ENCODE data around the gene PRMT3.
"Not testable (repeated sequence)": the region's sequence is repeated elsewhere in the genome, so short reads cannot be mapped to it uniquely, and the experiment has no call there.

The PRMT3 gene

DNA sequence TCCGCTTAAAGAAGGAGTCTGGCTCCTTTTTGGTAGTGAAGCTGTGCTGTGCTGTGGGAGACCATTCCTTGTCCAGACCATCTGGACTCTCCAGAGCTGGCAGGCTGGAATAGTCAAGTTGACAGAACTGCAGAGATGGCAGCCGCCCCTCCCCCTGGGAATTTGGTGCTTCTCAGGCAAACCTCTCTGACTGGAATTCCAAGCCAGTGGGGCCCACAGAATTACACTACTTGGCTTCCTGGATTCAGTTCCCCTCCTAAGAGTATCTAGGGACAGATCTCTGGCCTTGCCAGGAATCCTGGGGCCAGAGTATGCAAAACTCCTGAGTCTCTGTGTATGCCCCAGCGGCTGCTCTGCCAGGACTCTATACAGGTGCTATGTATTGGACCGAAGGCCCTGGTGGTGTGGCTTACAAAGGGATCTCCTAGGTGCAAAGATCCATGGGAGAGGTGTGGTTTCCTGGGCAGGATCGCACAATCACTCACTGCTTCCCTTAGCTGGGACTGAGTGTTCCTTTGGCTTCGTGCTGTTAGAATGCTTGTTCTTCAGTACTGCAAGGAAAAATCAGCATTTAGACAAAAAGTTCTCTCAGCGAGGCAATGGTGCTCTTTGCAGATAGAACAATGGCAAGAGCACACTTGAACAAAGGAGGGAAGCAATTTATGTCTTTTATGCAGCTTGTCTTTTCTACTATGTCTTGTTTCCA lies 86.8 kb downstream of the PRMT3 start:
- H3K36me3 ChIP-seq (ENCODE audit: control insufficient read depth, insufficient read depth, low read length) = no peaks in the 10 kb centered on the region
- no peak overlapping the region for H3K4me3 ChIP-seq (ENCODE audit: low read length)
- H3K27ac ChIP-seq (ENCODE audit: low read depth, low read length) = no peak overlapping the region

DNA sequence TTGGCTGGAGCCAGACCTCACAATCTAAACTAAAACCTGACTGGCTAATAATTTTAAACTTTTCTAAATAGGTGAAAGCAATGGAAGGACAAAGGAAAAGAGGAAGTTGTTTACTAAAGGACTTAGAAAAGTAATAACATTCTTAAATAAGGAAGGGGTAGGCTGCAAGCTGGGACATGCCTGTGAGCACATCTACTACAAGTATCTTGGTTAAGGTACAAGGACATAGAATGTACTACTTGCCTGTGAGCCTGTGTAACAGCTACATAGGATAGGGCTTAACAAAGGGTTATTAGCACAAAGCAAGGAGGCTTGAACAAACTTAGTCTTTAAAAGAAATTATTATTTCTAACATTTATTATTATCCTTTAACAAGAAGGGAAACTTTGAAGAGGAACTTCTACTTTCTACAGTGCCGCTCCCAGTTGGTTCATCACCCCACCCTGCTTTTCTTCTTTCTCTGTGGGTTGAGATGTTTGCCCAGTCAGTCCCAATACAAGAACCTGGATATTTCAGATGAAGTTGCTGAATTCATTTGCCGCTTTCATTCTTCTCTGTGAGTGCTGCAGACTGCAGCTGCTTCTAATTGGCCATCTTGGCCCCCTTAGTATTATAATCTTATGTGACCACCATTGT lies 87.5 kb downstream of the PRMT3 start:
- H3K36me3 ChIP-seq (ENCODE audit: control insufficient read depth, insufficient read depth, low read length) = no peaks in the 10 kb centered on the region
- H3K4me3 ChIP-seq (ENCODE audit: low read length) = no peak overlapping the region
- no peak overlapping the region for H3K9ac ChIP-seq (ENCODE audit: low read length)
- H3K27me3 ChIP-seq (ENCODE audit: control insufficient read depth, insufficient read depth, low read length) = no peaks in the 10 kb centered on the region
- H3K27ac ChIP-seq (ENCODE audit: low read depth, low read length) = no peak overlapping the region
- H3K4me1 ChIP-seq (ENCODE audit: control insufficient read depth, insufficient read depth, low read length) = no peaks in the 10 kb centered on the region

More for the DNA sequence above, 86.8 kb downstream of the PRMT3 start:
- Histone ChIP-seq H3K4me1 (ENCODE audit: control insufficient read depth, insufficient read depth, low read length) (no peaks in the 10 kb centered on the region), H3K9ac (ENCODE audit: low read length) (no peak overlapping the region), H3K27me3 (ENCODE audit: control insufficient read depth, insufficient read depth, low read length) (no peaks in the 10 kb centered on the region)

DNA sequence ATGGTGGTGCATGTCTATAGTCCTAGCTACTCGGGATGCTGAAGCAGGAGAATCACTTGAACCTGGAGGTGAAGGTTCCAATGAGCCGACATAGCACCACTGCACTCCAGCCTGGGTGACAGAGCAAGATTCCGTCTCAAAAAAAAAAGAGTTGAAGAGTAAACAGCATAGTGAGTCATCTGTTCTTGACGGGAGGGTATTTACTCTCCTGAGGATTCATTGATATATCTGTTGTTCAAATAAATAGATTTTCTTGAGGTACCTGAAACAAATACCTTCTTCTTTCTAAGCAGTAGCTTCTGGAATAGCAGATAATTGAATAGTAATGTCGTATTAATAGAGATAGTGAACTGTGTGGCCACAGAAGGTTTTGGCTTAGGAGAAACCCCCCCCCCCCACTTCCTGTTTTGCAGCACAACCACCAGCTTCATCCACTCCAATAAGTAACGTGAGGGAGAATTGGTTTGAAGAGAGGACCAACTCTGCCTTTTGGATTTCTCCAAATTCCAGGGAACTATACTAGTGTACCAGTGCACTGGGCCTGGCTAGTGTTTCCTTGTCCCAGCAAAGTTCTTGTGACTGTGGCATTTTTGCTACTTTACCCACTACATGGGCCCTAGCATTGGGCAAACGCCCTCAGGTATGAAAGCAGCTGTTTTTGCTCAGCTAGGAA lies 90.0 kb downstream of the PRMT3 start:
- Histone ChIP-seq H3K4me1 (ENCODE audit: control insufficient read depth, insufficient read depth, low read length) (no peaks in the 10 kb centered on the region), H3K27ac (ENCODE audit: low read depth, low read length) (no peak overlapping the region), H3K4me3 (ENCODE audit: low read length) (no peak overlapping the region), H3K27me3 (ENCODE audit: control insufficient read depth, insufficient read depth, low read length) (no peaks in the 10 kb centered on the region), H3K9ac (ENCODE audit: low read length) (no peak overlapping the region), H3K36me3 (ENCODE audit: control insufficient read depth, insufficient read depth, low read length) (no peaks in the 10 kb centered on the region)

DNA sequence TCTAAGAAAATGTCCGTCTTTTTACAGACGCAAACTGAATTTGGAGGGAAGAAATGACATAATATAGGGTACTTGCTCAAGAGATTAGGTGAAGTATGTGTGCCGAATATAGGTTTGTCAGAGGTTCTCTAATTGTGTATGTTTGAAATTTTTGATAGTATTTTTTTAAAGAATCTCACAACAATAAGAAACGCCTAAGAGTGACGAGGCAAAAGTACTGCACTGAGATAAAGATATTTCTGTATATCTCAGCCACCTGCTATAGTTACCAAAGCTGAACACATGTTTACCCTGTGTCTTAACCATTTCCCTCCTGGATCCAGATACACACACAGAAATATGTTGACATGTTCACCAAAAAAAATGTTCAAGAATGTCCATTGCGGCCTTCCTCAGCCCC lies 92.0 kb downstream of the PRMT3 start:
- Histone ChIP-seq H3K36me3 (ENCODE audit: control insufficient read depth, insufficient read depth, low read length) (no peaks in the 10 kb centered on the region), H3K27ac (ENCODE audit: low read depth, low read length) (no peak overlapping the region), H3K4me3 (ENCODE audit: low read length) (no peak overlapping the region), H3K4me1 (ENCODE audit: control insufficient read depth, insufficient read depth, low read length) (no peaks in the 10 kb centered on the region), H3K27me3 (ENCODE audit: control insufficient read depth, insufficient read depth, low read length) (no peaks in the 10 kb centered on the region), H3K9ac (ENCODE audit: low read length) (no peak overlapping the region)

DNA sequence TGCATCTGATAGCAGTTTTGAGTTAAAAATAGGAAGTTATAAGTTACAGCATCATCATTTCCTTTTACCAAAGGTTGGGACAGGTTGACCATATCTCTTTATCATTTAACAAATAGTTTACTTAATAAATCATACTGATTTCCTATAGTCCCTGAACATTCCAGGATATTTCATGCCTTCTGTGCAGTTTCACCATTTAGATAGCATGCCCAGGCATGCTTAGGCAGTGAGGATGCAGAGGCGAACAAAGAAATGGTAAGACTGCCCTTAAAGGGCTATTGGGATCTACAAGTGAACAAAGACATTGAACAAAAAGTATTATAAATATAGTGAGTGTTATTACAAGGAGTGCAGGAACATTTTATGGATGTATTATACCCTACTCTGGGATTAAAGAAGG lies 96.4 kb downstream of the PRMT3 start:
- no peaks in the 10 kb centered on the region for H3K4me1 ChIP-seq (ENCODE audit: control insufficient read depth, insufficient read depth, low read length)

DNA sequence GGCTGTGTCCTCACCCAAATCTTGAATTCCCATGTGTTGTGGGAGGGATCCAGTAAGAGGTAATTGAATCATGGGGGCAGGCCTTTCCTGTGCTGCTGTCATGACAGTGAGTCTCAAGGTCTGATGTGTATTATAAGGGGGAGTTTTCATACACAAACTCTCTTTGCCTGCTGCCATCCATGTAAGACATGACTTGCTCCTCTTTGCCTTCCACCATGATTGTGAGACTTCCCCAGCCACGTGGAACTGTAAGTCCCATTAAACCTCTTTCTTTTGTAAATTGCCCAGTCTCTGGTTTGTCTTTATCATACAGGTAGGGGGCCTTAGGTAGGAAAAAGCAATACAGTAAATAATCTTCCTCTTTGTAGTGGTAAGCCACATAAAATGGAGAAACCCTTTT lies 96.9 kb downstream of the PRMT3 start:
- H3K27ac ChIP-seq (ENCODE audit: low read depth, low read length); H3K27me3 ChIP-seq (ENCODE audit: control insufficient read depth, insufficient read depth, low read length); H3K9ac ChIP-seq (ENCODE audit: low read length); H3K4me1 ChIP-seq (ENCODE audit: control insufficient read depth, insufficient read depth, low read length); H3K4me3 ChIP-seq (ENCODE audit: low read length); H3K36me3 ChIP-seq (ENCODE audit: control insufficient read depth, insufficient read depth, low read length): not testable (repeated sequence)

More for the DNA sequence above, 96.4 kb downstream of the PRMT3 start:
- no peaks in the 10 kb centered on the region for H3K27me3 ChIP-seq (ENCODE audit: control insufficient read depth, insufficient read depth, low read length)
- H3K4me3 ChIP-seq (ENCODE audit: low read length) = no peak overlapping the region
- H3K36me3 ChIP-seq (ENCODE audit: control insufficient read depth, insufficient read depth, low read length) = no peaks in the 10 kb centered on the region
- no peak overlapping the region for H3K27ac ChIP-seq (ENCODE audit: low read depth, low read length)
- no peak overlapping the region for H3K9ac ChIP-seq (ENCODE audit: low read length)

DNA sequence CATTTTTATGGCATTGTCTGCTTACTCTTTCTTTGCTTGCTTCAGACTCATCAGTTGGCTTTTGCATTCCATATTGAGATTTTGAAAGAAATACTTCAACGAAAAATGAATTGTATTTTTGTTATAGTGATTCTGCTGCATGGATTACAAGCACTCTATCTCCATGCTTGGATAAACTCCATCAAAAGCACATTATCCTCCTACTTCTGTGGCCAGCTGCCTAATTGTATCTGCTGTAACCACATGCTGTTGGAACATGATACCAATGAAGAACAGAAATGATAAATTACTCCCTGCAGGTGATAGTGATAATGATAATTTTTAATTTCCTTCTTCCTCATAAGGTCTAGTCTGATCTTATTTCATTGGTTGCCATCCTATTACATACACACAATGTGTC lies 100.8 kb downstream of the PRMT3 start:
- Histone ChIP-seq H3K27me3 (ENCODE audit: control insufficient read depth, insufficient read depth, low read length) (no peaks in the 10 kb centered on the region), H3K4me3 (ENCODE audit: low read length) (no peak overlapping the region), H3K4me1 (ENCODE audit: control insufficient read depth, insufficient read depth, low read length) (no peaks in the 10 kb centered on the region), H3K9ac (ENCODE audit: low read length) (no peak overlapping the region), H3K27ac (ENCODE audit: low read depth, low read length) (no peak overlapping the region), H3K36me3 (ENCODE audit: control insufficient read depth, insufficient read depth, low read length) (no peaks in the 10 kb centered on the region)

DNA sequence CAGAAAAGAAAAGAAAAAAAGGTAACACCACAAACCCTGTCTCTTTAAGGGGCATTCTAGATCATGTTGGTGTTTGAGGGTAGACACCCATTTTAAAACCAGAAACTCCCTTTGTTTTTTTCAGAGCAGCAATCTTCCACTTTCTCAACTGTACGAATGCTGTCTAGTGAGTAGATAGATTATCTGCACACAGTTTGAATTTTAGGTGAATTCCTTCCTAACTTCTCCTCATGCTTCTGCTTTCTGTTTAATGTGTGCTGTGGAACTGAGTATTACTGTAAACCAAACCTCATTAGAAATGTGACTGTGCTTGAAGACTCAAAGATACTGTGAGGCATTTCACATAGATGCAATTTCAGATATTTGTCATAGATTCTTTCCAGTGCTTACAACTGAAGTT lies 102.4 kb downstream of the PRMT3 start:
- Histone ChIP-seq H3K4me1 (ENCODE audit: control insufficient read depth, insufficient read depth, low read length) (no peaks in the 10 kb centered on the region), H3K9ac (ENCODE audit: low read length) (no peak overlapping the region), H3K4me3 (ENCODE audit: low read length) (no peak overlapping the region), H3K27ac (ENCODE audit: low read depth, low read length) (no peak overlapping the region), H3K27me3 (ENCODE audit: control insufficient read depth, insufficient read depth, low read length) (no peaks in the 10 kb centered on the region), H3K36me3 (ENCODE audit: control insufficient read depth, insufficient read depth, low read length) (no peaks in the 10 kb centered on the region)

DNA sequence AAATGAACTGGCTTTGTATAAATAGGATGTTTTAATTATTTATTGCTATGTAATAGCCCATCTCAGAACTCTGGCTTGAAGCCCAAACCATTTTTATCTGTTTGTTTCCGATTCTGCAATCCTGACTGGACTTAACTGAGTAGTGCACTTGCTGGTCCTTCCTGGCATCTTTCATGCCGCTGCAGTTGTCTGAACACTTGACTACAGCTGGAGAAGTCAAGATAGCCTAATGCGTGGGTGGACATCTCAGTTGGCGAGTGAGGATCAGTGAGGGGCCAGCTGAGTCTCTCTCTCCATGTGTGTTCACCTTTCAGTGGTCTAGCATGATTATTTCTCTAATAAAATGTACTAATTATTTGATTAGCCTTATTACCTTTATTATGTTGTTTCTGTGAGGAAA lies 105.8 kb downstream of the PRMT3 start:
- no peaks in the 10 kb centered on the region for H3K27me3 ChIP-seq (ENCODE audit: control insufficient read depth, insufficient read depth, low read length)
- no peak overlapping the region for H3K27ac ChIP-seq (ENCODE audit: low read depth, low read length)
- no peak overlapping the region for H3K4me3 ChIP-seq (ENCODE audit: low read length)

DNA sequence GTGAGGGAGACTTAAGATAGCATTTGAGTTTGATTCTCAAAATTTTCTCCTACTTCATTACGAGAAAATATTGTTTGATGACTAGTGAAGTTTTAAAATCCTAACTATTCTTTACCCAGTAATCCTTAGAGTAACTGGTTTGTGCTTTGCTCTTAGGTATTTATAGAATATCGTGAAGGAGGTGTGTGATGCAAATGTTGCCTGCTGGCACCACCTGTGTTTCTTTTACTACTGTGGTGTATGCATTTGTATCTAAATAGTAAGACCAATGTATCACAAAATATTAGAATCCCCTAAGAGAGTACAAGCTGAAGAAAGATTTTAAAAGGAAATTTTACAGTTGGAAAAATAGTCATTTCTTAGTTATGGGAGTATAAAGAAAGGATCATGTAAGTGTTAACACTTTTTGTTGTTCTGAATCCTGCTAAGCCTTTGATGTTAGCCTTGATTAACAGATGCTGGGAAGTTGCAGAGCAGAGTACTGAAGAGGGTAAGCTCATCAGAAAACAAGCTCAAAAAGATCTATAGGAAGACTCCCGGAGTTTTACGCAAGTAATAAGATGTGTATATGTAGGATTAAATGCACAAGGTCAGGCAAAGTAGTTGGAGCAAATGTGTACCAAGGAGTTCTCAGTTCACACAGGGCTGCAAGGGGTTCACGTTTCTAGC lies 109.7 kb downstream of the PRMT3 start:
- no peaks in the 10 kb centered on the region for H3K27me3 ChIP-seq (ENCODE audit: control insufficient read depth, insufficient read depth, low read length)
- H3K36me3 ChIP-seq (ENCODE audit: control insufficient read depth, insufficient read depth, low read length) = no peaks in the 10 kb centered on the region
- no peaks in the 10 kb centered on the region for H3K4me1 ChIP-seq (ENCODE audit: control insufficient read depth, insufficient read depth, low read length)
- H3K27ac ChIP-seq (ENCODE audit: low read depth, low read length) = no peak overlapping the region
- H3K9ac ChIP-seq (ENCODE audit: low read length) = no peak overlapping the region
- H3K4me3 ChIP-seq (ENCODE audit: low read length) = no peak overlapping the region

More for the DNA sequence above, 105.8 kb downstream of the PRMT3 start:
- Histone ChIP-seq H3K9ac (ENCODE audit: low read length) (no peak overlapping the region), H3K4me1 (ENCODE audit: control insufficient read depth, insufficient read depth, low read length) (no peaks in the 10 kb centered on the region), H3K36me3 (ENCODE audit: control insufficient read depth, insufficient read depth, low read length) (no peaks in the 10 kb centered on the region)

DNA sequence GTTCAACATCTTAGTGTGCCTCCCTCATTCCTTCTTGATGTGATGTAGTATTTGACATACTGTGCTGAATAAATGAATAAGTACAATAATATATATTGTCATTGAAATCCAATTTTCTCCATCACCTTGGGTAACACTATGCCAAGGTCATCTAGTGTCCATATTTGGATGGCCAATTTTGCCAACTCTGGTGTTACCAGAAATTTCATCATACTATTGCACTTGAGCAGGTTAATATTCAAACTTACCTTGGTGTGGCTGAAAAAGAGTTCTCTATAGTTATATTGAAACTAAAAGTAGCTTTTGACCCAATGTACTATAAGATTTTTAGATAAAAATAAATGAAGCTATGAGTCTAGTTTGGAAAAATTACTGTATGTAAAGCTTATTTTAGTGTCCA lies 113.7 kb downstream of the PRMT3 start:
- Histone ChIP-seq H3K27me3 (ENCODE audit: control insufficient read depth, insufficient read depth, low read length) (no peaks in the 10 kb centered on the region), H3K9ac (ENCODE audit: low read length) (no peak overlapping the region), H3K27ac (ENCODE audit: low read depth, low read length) (no peak overlapping the region), H3K36me3 (ENCODE audit: control insufficient read depth, insufficient read depth, low read length) (no peaks in the 10 kb centered on the region), H3K4me3 (ENCODE audit: low read length) (no peak overlapping the region), H3K4me1 (ENCODE audit: control insufficient read depth, insufficient read depth, low read length) (no peaks in the 10 kb centered on the region)

DNA sequence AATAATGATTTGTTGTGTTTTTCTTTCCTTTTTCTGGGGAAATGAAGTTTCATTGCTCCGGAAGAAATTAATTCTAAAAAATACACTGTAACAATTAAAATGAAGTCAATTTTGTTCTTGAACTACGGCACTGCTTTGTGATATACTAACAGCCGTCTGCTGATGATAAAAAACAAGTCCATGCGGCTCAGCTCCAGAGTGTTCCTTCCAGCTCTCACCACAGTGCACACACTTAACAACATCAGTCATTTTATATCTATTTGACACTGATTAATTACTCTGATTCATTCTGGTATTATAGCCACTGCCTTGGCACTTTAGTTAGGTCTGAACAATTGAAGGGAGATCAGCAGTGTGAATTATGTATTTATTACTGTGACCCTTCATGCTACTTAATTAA lies 114.5 kb downstream of the PRMT3 start:
- Histone ChIP-seq H3K27ac (ENCODE audit: low read depth, low read length) (no peak overlapping the region), H3K4me3 (ENCODE audit: low read length) (no peak overlapping the region), H3K36me3 (ENCODE audit: control insufficient read depth, insufficient read depth, low read length) (no peaks in the 10 kb centered on the region), H3K27me3 (ENCODE audit: control insufficient read depth, insufficient read depth, low read length) (no peaks in the 10 kb centered on the region), H3K4me1 (ENCODE audit: control insufficient read depth, insufficient read depth, low read length) (no peaks in the 10 kb centered on the region), H3K9ac (ENCODE audit: low read length) (no peak overlapping the region)

Data from rectal smooth muscle tissue (tissue), 1 donor.